ENCODE results near the gene MAPK10. TPM values are rescaled to one million over a fixed set of nuclear protein-coding genes. Genes with fewer than 3 reads are reported as not detected.

Gene MAPK10
- total and polyA plus RNA-seq, 8 donors: 1.4 to 103 (median 15.0) TPM

- Histone ChIP-seq H3K4me3 (no peak overlapping the region), H3K27me3 (no peaks in the 10 kb centered on the region), H3K27ac (no peak overlapping the region), H3K36me3 (no peaks in the 10 kb centered on the region), H3K4me1 (peaks cover 0 to 11% (median 2%) of the 10 kb centered on the region in 4 donors), H3K9me3 (no peaks in the 10 kb centered on the region)
- WGBS, 5 donors: 70 to 86% (median 84%) methylated on average over 3 of the region's 3 CpGs
- no peak for DNase-seq
- intact Hi-C loops (cut with DNase I; ENCODE audit: low total_unique reads): no loop called here
- no peak for TF ChIP-seq POLR2A (IDR thresholded peaks at IDR 0.05)
- no peak for TF ChIP-seq POLR2AphosphoS5 (IDR thresholded peaks at IDR 0.05)
- TF ChIP-seq, protein P1, sequence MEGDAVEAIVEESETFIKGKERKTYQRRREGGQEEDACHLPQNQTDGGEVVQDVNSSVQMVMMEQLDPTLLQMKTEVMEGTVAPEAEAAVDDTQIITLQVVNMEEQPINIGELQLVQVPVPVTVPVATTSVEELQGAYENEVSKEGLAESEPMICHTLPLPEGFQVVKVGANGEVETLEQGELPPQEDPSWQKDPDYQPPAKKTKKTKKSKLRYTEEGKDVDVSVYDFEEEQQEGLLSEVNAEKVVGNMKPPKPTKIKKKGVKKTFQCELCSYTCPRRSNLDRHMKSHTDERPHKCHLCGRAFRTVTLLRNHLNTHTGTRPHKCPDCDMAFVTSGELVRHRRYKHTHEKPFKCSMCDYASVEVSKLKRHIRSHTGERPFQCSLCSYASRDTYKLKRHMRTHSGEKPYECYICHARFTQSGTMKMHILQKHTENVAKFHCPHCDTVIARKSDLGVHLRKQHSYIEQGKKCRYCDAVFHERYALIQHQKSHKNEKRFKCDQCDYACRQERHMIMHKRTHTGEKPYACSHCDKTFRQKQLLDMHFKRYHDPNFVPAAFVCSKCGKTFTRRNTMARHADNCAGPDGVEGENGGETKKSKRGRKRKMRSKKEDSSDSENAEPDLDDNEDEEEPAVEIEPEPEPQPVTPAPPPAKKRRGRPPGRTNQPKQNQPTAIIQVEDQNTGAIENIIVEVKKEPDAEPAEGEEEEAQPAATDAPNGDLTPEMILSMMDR (IDR thresholded peaks at IDR 0.05): no peak
- TF ChIP-seq EP300 (IDR thresholded peaks at IDR 0.05): no peak
Observed at GRCh38 chr4:86329431-86329830, 30.4 kb downstream of the MAPK10 start.

DNA sequence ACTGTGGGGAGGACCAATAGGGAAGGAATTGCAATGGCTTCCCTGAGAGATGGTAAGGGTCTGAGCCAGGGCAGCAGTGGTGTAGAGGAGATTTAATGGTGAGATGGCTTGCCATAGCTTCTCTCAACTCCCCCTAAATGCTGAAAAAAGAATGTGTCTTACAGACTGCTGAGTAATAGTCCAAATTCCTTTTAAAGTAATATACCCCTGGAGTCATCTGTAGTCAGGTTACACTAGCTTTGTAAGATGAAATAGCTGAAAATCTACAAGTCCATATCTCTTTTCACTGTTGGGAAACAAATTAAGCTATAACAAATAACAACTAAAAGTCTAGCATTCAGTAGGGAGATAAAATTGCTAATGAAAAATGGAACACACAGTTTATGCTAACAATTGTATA is 33.5 kb downstream of the MAPK10 start:
- Histone ChIP-seq H3K4me3 (no peak overlapping the region), H3K36me3 (no peaks in the 10 kb centered on the region), H3K27me3 (no peaks in the 10 kb centered on the region), H3K4me1 (peaks cover 0 to 8% (median 2%) of the 10 kb centered on the region in 4 donors), H3K27ac (no peak overlapping the region), H3K9me3 (no peaks in the 10 kb centered on the region)
- TF ChIP-seq, protein P1 (IDR thresholded peaks at IDR 0.05): no peak
- TF ChIP-seq EP300 (IDR thresholded peaks at IDR 0.05): no peak
- no peak for TF ChIP-seq POLR2A (IDR thresholded peaks at IDR 0.05)
- no peak for TF ChIP-seq POLR2AphosphoS5 (IDR thresholded peaks at IDR 0.05)
- intact Hi-C loops (cut with DNase I; ENCODE audit: low total_unique reads): no loop called here
- no peak for DNase-seq

- intact Hi-C loops (cut with DNase I; ENCODE audit: low total_unique reads): no loop called here
- no peaks in the 10 kb centered on the region for H3K27me3 ChIP-seq
- H3K27ac ChIP-seq: no peak overlapping the region
- no peak overlapping the region for H3K4me3 ChIP-seq
- no peak for DNase-seq
- H3K36me3 ChIP-seq: no peaks in the 10 kb centered on the region
- H3K4me1 ChIP-seq: no peaks in the 10 kb centered on the region
- TF ChIP-seq POLR2AphosphoS5 (IDR thresholded peaks at IDR 0.05): no peak
- no peak for TF ChIP-seq EP300 (IDR thresholded peaks at IDR 0.05)
- TF ChIP-seq, protein P1 (IDR thresholded peaks at IDR 0.05): no peak
- no peak for TF ChIP-seq POLR2A (IDR thresholded peaks at IDR 0.05)
- H3K9me3 ChIP-seq: no peaks in the 10 kb centered on the region
Observed at GRCh38 chr4:86319390-86319789, 40.5 kb downstream of the MAPK10 start.

- Histone ChIP-seq H3K27me3 (no peaks in the 10 kb centered on the region), H3K27ac (no peak overlapping the region), H3K36me3 (no peaks in the 10 kb centered on the region), H3K4me1 (no peaks in the 10 kb centered on the region), H3K9me3 (no peaks in the 10 kb centered on the region), H3K4me3 (no peak overlapping the region)
- TF ChIP-seq, protein P1 (IDR thresholded peaks at IDR 0.05): no peak
- TF ChIP-seq POLR2A (IDR thresholded peaks at IDR 0.05) (no peak), POLR2AphosphoS5 (IDR thresholded peaks at IDR 0.05) (no peak), EP300 (IDR thresholded peaks at IDR 0.05) (no peak)
- no peak for DNase-seq
- intact Hi-C loops (cut with DNase I; ENCODE audit: low total_unique reads): no loop called here
Observed at GRCh38 chr4:86315579-86315978, 44.3 kb downstream of the MAPK10 start.
